SK-N-SH (cell line): ENCODE results near the gene COL23A1. TPM values are rescaled to one million over a fixed set of nuclear protein-coding genes. Genes with fewer than 3 reads are reported as not detected.

Source experiments
- CTCF ChIA-PET: fragments of 300-600, 350-600 bp; formaldehyde crosslinking; extraction: SDS; loops from one replicate; lab custom pipeline; 2021; lab: Yijun Ruan, JAX
- POLR2A ChIA-PET: fragments of 350-600 bp; sonication (Branson Sonifier 250); formaldehyde crosslinking; extraction: SDS; loops from one replicate; lab custom pipeline; 2020; ENCODE audit warnings: antibody characterized with exemption, inconsistent platforms; lab: Yijun Ruan, JAX
- DNase-seq: peaks from one replicate; pipeline ENCODE4 v3.0.0; 2012
- H2AFZ ChIP-seq: fragments of 200-600 bp; sonication (generic); 2 replicates; pipeline ENCODE4 v1.8.1; 2016; ENCODE audit warnings: antibody characterized with exemption, mild to moderate bottlenecking, low read depth
- H3F3A ChIP-seq: fragments of 200-600 bp; sonication (generic); replicated peaks from 2 replicates; pipeline ENCODE3; 2016; ENCODE audit warnings: antibody characterized with exemption, mild to moderate bottlenecking; ENCODE audit not compliant: insufficient read depth
- H3K27ac ChIP-seq, 2 experiments: fragments of 200-500 bp in 1 of 2; fragments of 200-600 bp in 1 of 2; sonication (Bioruptor generic) in 1 of 2; sonication (generic), shearing (Covaris generic) in 1 of 2; 2 replicates each; pipeline versions ENCODE4 v1.5.1 to v1.6.1; 2014 to 2016; ENCODE audit warnings: low read depth in 2 of 2, inconsistent platforms in 1 of 2, low read length in 1 of 2, mild to moderate bottlenecking in 1 of 2, mixed read lengths in 1 of 2
- H3K27me3 ChIP-seq: fragments of 200-600 bp; sonication (generic), shearing (Covaris generic); 2 replicates; pipeline ENCODE4 v1.6.1; 2016; ENCODE audit warnings: mixed run types; ENCODE audit not compliant: insufficient read depth
- H3K36me3 ChIP-seq, 2 experiments: fragments of 200-500 bp in 1 of 2; fragments of 200-600 bp in 1 of 2; sonication (Bioruptor generic) in 1 of 2; sonication (generic) in 1 of 2; replicated peaks in 1 of 2; 2 replicates each; pipeline versions ENCODE3 to v1.5.1; 2014 to 2016; ENCODE audit warnings: low read length in 1 of 2, mild to moderate bottlenecking in 1 of 2; ENCODE audit not compliant: insufficient read depth in 2 of 2, control insufficient read depth in 1 of 2
- H3K4me1 ChIP-seq, 2 experiments: fragments of 200-500 bp in 1 of 2; fragments of 200-600 bp in 1 of 2; sonication (Bioruptor generic) in 1 of 2; sonication (generic), shearing (Covaris generic) in 1 of 2; 2 replicates each; pipeline versions ENCODE4 v1.5.1 to v1.6.1; 2014 to 2016; ENCODE audit warnings: low read depth in 1 of 2, low read length in 1 of 2, mixed run types in 1 of 2; ENCODE audit not compliant: insufficient read depth in 2 of 2, control insufficient read depth in 1 of 2
- H3K4me2 ChIP-seq: fragments of 200-600 bp; sonication (generic), shearing (Covaris generic); 2 replicates; pipeline ENCODE4 v1.6.1; 2017; ENCODE audit warnings: mixed run types
- H3K4me3 ChIP-seq, 2 experiments: fragments of 200-500 bp in 1 of 2; fragments of 200-600 bp in 1 of 2; sonication (Bioruptor generic) in 1 of 2; sonication (generic), shearing (Covaris generic) in 1 of 2; 2 replicates each; pipeline versions ENCODE4 v1.5.1 to v1.8.1; 2014 to 2016; ENCODE audit warnings: low read depth in 2 of 2, inconsistent platforms in 1 of 2, low read length in 1 of 2, mild to moderate bottlenecking in 1 of 2, mixed read lengths in 1 of 2, moderate library complexity in 1 of 2
- H3K79me2 ChIP-seq: fragments of 200-600 bp; sonication (generic); 2 replicates; pipeline ENCODE4 v1.8.1; 2017; ENCODE audit warnings: mild to moderate bottlenecking; ENCODE audit not compliant: insufficient read depth
- H3K9ac ChIP-seq: fragments of 200-600 bp; sonication (generic); 2 replicates; pipeline ENCODE4 v1.6.1; 2017; ENCODE audit warnings: mixed run types
- H3K9me2 ChIP-seq: fragments of 200-600 bp; sonication (generic); 2 replicates; pipeline ENCODE4 v1.6.1; 2017; ENCODE audit warnings: mixed run types
- H3K9me3 ChIP-seq: fragments of 200-600 bp; sonication (generic); 2 replicates; pipeline ENCODE4 v1.6.1; 2017; ENCODE audit warnings: mixed run types, mild to moderate bottlenecking, moderate library complexity
- H4K20me1 ChIP-seq: fragments of 200-600 bp; sonication (generic); 2 replicates; pipeline ENCODE4 v1.6.1; 2017; ENCODE audit warnings: mild to moderate bottlenecking, mixed run types; ENCODE audit not compliant: insufficient read depth
- CHD2 ChIP-seq: fragments of 150-350 bp; IDR thresholded peaks from 2 replicates; pipeline ENCODE4 v1.6.1; 2018; ENCODE audit warnings: low read length; ENCODE audit not compliant: partially characterized antibody
- EP300 ChIP-seq, 2 experiments: IDR thresholded peaks; 2 replicates each; pipeline versions ENCODE4 v1.4.0 to v1.6.1; 2012; ENCODE audit warnings: borderline replicate concordance in 1 of 2, low read depth in 1 of 2, low read length in 1 of 2
- GATA2 ChIP-seq: sonication (generic); formaldehyde crosslinking; IDR thresholded peaks from 2 replicates; pipeline ENCODE4 v1.5.0; 2020; ENCODE audit warnings: mild to moderate bottlenecking, missing genetic modification reagents
- MEF2A ChIP-seq: IDR thresholded peaks from 2 replicates; pipeline ENCODE4 v1.4.0; 2012; ENCODE audit warnings: low read depth, borderline replicate concordance
- NFIC ChIP-seq: IDR thresholded peaks from 2 replicates; pipeline ENCODE4 v1.4.0; 2012; ENCODE audit warnings: borderline replicate concordance
- NRF1 ChIP-seq: IDR thresholded peaks from 2 replicates; pipeline ENCODE4 v1.6.1; 2012; ENCODE audit warnings: low read depth, mild to moderate bottlenecking, low read length
- POLR2AphosphoS5 ChIP-seq: IDR thresholded peaks from 2 replicates; pipeline ENCODE4 v1.6.1; 2012; ENCODE audit warnings: low read depth, low read length
- RAD21 ChIP-seq: IDR thresholded peaks from 2 replicates; pipeline ENCODE4 v1.6.1; 2012; ENCODE audit warnings: mild to moderate bottlenecking, low read length
- REST ChIP-seq: IDR thresholded peaks from 2 replicates; pipeline ENCODE4 v1.6.1; 2012; ENCODE audit warnings: mild to moderate bottlenecking, low read depth, low read length, moderate library complexity
- SMC3 ChIP-seq: IDR thresholded peaks from 2 replicates; pipeline ENCODE4 v1.6.1; 2012; ENCODE audit warnings: low read depth, low read length, improper control_type of control experiment
- TCF12 ChIP-seq: IDR thresholded peaks from 2 replicates; pipeline ENCODE4 v1.4.0; 2012
- TEAD4 ChIP-seq: IDR thresholded peaks from 2 replicates; pipeline ENCODE4 v1.4.0; 2012; ENCODE audit warnings: mild to moderate bottlenecking, borderline replicate concordance; ENCODE audit not compliant: insufficient read depth
- WGBS: methylation state at CpG from one replicate; pipeline ENCODE4 v1.1.6; 2017; ENCODE audit warnings: low lambda C conversion rate; 5-methylcytosine and 5-hydroxymethylcytosine counted together
- polyA plus RNA-seq, 3 experiments: library from polyadenylated mRNA; depleted of rRNA; stranded (reverse); fragments of >200 nt; gene quantifications; 2 replicates each; pipeline ENCODE4 v1.2.3, GENCODE V29; 2012
- TF ChIP-seq, protein P1 (sequence below): fragments of 200-600 bp; sonication (generic); IDR thresholded peaks from 2 replicates; pipeline ENCODE4 v1.6.1; 2017; ENCODE audit warnings: antibody characterized with exemption, mild to moderate bottlenecking, moderate library complexity

Gene COL23A1
- polyA plus RNA-seq (2012; rRNA removed) = 0.03 and 0.10 TPM in 2 replicates
- polyA plus RNA-seq (2012; cell fraction: cytosol; rRNA removed) = 0.05 and 0.08 TPM in 2 replicates
- 0.05 and 0.14 TPM in 2 replicates for polyA plus RNA-seq (2012; cell fraction: nucleus; rRNA removed)

- H3K4me2 ChIP-seq = peak within 1 kb of the TSS; percentile 71
- no peaks in the 10 kb centered on the region for H4K20me1 ChIP-seq
- TF ChIP-seq NRF1 (no peak), REST (no peak), TCF12 (no peak), NFIC (no peak), RAD21 (peak; percentile 90), EP300 (IDR thresholded peaks at IDR 0.05; ENCODE audit: borderline replicate concordance in 1 of 2, low read depth in 1 of 2, low read length in 1 of 2) (no peak), POLR2AphosphoS5 (no peak), TEAD4 (no peak), SMC3 (peak; percentile 73), GATA2 (CRISPR knock-in tag) (no peak), CHD2 (no peak), MEF2A (no peak)
- TF ChIP-seq, protein P1, sequence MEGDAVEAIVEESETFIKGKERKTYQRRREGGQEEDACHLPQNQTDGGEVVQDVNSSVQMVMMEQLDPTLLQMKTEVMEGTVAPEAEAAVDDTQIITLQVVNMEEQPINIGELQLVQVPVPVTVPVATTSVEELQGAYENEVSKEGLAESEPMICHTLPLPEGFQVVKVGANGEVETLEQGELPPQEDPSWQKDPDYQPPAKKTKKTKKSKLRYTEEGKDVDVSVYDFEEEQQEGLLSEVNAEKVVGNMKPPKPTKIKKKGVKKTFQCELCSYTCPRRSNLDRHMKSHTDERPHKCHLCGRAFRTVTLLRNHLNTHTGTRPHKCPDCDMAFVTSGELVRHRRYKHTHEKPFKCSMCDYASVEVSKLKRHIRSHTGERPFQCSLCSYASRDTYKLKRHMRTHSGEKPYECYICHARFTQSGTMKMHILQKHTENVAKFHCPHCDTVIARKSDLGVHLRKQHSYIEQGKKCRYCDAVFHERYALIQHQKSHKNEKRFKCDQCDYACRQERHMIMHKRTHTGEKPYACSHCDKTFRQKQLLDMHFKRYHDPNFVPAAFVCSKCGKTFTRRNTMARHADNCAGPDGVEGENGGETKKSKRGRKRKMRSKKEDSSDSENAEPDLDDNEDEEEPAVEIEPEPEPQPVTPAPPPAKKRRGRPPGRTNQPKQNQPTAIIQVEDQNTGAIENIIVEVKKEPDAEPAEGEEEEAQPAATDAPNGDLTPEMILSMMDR = peak; percentile 54
- no peaks in the 10 kb centered on the region for H3K79me2 ChIP-seq
- H3K27ac ChIP-seq = peak within 1 kb of the TSS in 1 of 2 experiments; percentile 65; a peak in 1 of 4 replicates
- ChIA-PET POLR2A (interaction anchor here (0.5 to 2.0 kb wide), 7 partner anchors 40 to 386 kb away, joined by 3 to 6 read pairs (median 4); partner anchors contain the start of genes HNRNPAB and PHYKPL), CTCF (interaction anchor here (0.6 to 11.7 kb wide), 86 partner anchors 9 to 765 kb away, joined by 3 to 265 read pairs (median 4); partner anchors contain the start of genes NHP2, PHYKPL and ZFP2)
- H3K9me3 ChIP-seq = no peaks in the 10 kb centered on the region
- 10% methylated on average over 21 of the region's 78 CpGs for WGBS
- no peaks in the 10 kb centered on the region for H3K9me2 ChIP-seq
- H3K4me1 ChIP-seq = peaks cover 0 to 20% of the 10 kb centered on the region in 2 experiments; a peak in 1 of 4 replicates
- H2AFZ ChIP-seq = no peak within 1 kb of the TSS
- peak; percentile 90 for DNase-seq
- no peak within 1 kb of the TSS for H3K9ac ChIP-seq
- H3F3A ChIP-seq = no peaks in the 10 kb centered on the region
- peak within 1 kb of the TSS; percentile 57 to 60; a peak in 3 of 4 replicates for H3K4me3 ChIP-seq
- peaks cover 0 to 5% of the 10 kb centered on the region in 2 experiments for H3K36me3 ChIP-seq
- no peaks in the 10 kb centered on the region; the same call in 1 of the 2 replicates for H3K27me3 ChIP-seq
Measured at GRCh38 chr5:178590141-178590923, at the start of gene COL23A1. Gene COL23A1, minus strand, starts transcription at chr5:178590393.
